ENCODE results near the gene KCTD5.

DNA sequence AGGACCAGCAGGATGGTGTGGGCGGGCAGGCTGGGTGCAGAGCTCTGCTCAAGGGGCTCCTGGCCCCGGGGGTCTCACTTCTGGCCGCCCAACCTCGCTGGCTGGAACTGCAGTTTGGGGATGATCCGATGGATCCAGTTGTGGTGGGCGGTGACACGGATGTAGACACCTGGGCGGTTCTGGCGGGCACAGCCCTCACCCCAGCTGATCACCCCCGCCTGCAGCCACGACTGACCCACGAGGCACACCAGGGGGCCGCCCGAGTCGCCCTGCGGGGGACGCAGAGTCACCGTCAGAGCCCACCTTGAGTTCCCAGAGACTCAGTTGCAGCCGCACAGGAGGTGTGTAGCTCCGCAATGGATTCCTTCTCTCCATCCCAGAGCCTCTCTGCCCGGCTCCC lies 30.2 kb downstream of the KCTD5 start:
- no peak for TF ChIP-seq SUZ12 (IDR thresholded peaks at IDR 0.05)
- no peak for TF ChIP-seq ARNT (IDR thresholded peaks at IDR 0.05)
- TF ChIP-seq ZNF384 (IDR thresholded peaks at IDR 0.05), result no peak
- TF ChIP-seq FOXK2 (IDR thresholded peaks at IDR 0.05), result no peak
- TF ChIP-seq, protein P1, sequence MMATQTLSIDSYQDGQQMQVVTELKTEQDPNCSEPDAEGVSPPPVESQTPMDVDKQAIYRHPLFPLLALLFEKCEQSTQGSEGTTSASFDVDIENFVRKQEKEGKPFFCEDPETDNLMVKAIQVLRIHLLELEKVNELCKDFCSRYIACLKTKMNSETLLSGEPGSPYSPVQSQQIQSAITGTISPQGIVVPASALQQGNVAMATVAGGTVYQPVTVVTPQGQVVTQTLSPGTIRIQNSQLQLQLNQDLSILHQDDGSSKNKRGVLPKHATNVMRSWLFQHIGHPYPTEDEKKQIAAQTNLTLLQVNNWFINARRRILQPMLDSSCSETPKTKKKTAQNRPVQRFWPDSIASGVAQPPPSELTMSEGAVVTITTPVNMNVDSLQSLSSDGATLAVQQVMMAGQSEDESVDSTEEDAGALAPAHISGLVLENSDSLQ (IDR thresholded peaks at IDR 0.05), result no peak
- no peak for TF ChIP-seq SP1 (IDR thresholded peaks at IDR 0.05)
- TF ChIP-seq TARDBP (IDR thresholded peaks at IDR 0.05), result no peak
- no peak for TF ChIP-seq NFRKB (IDR thresholded peaks at IDR 0.05)
- TF ChIP-seq ELF4 (IDR thresholded peaks at IDR 0.05), result no peak
- TF ChIP-seq CTBP1 (IDR thresholded peaks at IDR 0.05; ENCODE audit: borderline replicate concordance), result no peak
- no peak for TF ChIP-seq BHLHE40 (IDR thresholded peaks at IDR 0.05; ENCODE audit: borderline replicate concordance)
- TF ChIP-seq FOXA1 (IDR thresholded peaks at IDR 0.05), result no peak
- no peak for TF ChIP-seq L3MBTL2 (conservative IDR thresholded peaks at IDR 0.05)
- no peak for TF ChIP-seq FOXM1 (IDR thresholded peaks at IDR 0.05; ENCODE audit: borderline replicate concordance)
